GM08714 (cell line): Measurements from ENCODE around the gene SFXN2.
"Not testable (repeated sequence)": the region's sequence is repeated elsewhere in the genome, so short reads cannot be mapped to it uniquely, and the experiment has no call there.

Experiments used
- H3K4me3 ChIP-seq: fragments of 200-500 bp; sonication (Bioruptor generic); 2 replicates; pipeline ENCODE4 v1.5.1; 2014; ENCODE audit warnings: mild to moderate bottlenecking, low read length, inconsistent platforms
- ZNF274 ChIP-seq: IDR thresholded peaks from 2 replicates; pipeline ENCODE4 v1.6.1; 2012; ENCODE audit warnings: mild to moderate bottlenecking, low read depth, low read length

SFXN2 gene

GRCh38 chr10:102701272-102701671, 13.2 kb upstream of the SFXN2 start:
- H3K4me3 ChIP-seq = no peak overlapping the region
- no peak for TF ChIP-seq ZNF274

GRCh38 chr10:102701796-102702195, 12.6 kb upstream of the SFXN2 start:
- H3K4me3 ChIP-seq = no peak overlapping the region
- no peak for TF ChIP-seq ZNF274

- no peak for TF ChIP-seq ZNF274
- no peak overlapping the region for H3K4me3 ChIP-seq
Observed at GRCh38 chr10:102702742-102703141, 11.7 kb upstream of the SFXN2 start.

- no peak overlapping the region for H3K4me3 ChIP-seq
- TF ChIP-seq ZNF274 = no peak
Observed at GRCh38 chr10:102704915-102705314, 9.5 kb upstream of the SFXN2 start.

- no peak overlapping the region for H3K4me3 ChIP-seq
- no peak for TF ChIP-seq ZNF274
Observed at GRCh38 chr10:102705531-102705930, 8.9 kb upstream of the SFXN2 start.

- no peak for TF ChIP-seq ZNF274
- H3K4me3 ChIP-seq = no peak overlapping the region
Observed at GRCh38 chr10:102710609-102711008, 3.8 kb upstream of the SFXN2 start.

- no peak overlapping the region; the same call in 1 of the 2 replicates for H3K4me3 ChIP-seq
- no peak for TF ChIP-seq ZNF274
Observed at GRCh38 chr10:102712089-102712488, 2.3 kb upstream of the SFXN2 start.

- H3K4me3 ChIP-seq = peak overlapping the region; percentile 78
Observed at GRCh38 chr10:102712843-102713538, 1.4 kb upstream of the SFXN2 start.

GRCh38 chr10:102713539-102713813, 960 bp upstream of the SFXN2 start:
- no peak for TF ChIP-seq ZNF274
- peak overlapping the region; percentile 78 for H3K4me3 ChIP-seq

More at GRCh38 chr10:102712843-102713538, 1.4 kb upstream of the SFXN2 start:
- TF ChIP-seq ZNF274 = no peak

GRCh38 chr10:102713814-102714620, 419 bp upstream of the SFXN2 start, which contains the start of gene ARL3:
ARL3 (minus strand) TSS chr10:102714397; CDS start chr10:102714275, 122 bp downstream.
- no peak for TF ChIP-seq ZNF274

GRCh38 chr10:102715880-102716279, 1.4 kb downstream of the SFXN2 start:
- H3K4me3 ChIP-seq = peak overlapping the region; percentile 89; the same call in 1 of the 2 replicates
- TF ChIP-seq ZNF274 = no peak

More at GRCh38 chr10:102713814-102714620, 419 bp upstream of the SFXN2 start, which contains the start of gene ARL3:
- peak within 1 kb of the TSS; percentile 89 for H3K4me3 ChIP-seq

GRCh38 chr10:102716900-102717565, 2.6 kb downstream of the SFXN2 start:
- not testable (repeated sequence) for H3K4me3 ChIP-seq

GRCh38 chr10:102718220-102718619, 3.8 kb downstream of the SFXN2 start:
- H3K4me3 ChIP-seq = no peak overlapping the region
- TF ChIP-seq ZNF274 = no peak

- TF ChIP-seq ZNF274 = no peak
Observed at GRCh38 chr10:102720337-102720736, 5.9 kb downstream of the SFXN2 start.

More at GRCh38 chr10:102720337-102720736, 5.9 kb downstream of the SFXN2 start:
- no peak overlapping the region for H3K4me3 ChIP-seq
